ENCODE measurements around the gene ATP9B. TPM values are rescaled to one million over a fixed set of nuclear protein-coding genes. Genes with fewer than 3 reads are reported as not detected.

Gene ATP9B
- total and polyA plus RNA-seq, 3 donors from 2014 or later: 32.4 to 113 (median 78.2) TPM

DNA sequence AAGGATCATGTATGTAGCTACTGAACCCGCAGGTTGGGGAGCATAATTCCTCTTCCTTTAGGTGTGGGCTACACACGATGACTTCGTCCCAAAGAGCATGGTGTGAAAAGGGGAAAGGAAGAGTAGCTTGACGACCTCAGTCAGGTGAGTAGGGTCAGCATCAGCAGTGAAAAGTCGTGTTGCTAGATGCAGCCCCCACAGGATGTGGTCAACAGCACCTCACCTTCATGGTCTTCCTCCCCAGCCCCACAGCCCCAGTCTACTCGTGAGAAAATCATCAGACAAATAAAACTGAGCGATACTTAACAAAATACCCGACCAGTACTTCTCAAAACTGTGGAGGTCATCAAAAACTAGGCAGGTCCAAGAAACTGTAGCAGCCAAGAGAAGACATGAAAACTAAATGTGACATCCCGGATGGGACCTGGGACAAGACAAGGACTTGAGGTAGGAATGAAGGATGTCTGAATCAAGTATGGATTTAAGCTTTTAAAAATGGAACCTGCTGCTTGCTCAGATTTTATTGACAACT lies 249.0 kb downstream of the ATP9B start:
- intact Hi-C loops (cut with DNase I; ENCODE audit: low total_unique reads): no loop called here
- H3K9me3 ChIP-seq: no peaks in the 10 kb centered on the region
- TF ChIP-seq, protein P1, sequence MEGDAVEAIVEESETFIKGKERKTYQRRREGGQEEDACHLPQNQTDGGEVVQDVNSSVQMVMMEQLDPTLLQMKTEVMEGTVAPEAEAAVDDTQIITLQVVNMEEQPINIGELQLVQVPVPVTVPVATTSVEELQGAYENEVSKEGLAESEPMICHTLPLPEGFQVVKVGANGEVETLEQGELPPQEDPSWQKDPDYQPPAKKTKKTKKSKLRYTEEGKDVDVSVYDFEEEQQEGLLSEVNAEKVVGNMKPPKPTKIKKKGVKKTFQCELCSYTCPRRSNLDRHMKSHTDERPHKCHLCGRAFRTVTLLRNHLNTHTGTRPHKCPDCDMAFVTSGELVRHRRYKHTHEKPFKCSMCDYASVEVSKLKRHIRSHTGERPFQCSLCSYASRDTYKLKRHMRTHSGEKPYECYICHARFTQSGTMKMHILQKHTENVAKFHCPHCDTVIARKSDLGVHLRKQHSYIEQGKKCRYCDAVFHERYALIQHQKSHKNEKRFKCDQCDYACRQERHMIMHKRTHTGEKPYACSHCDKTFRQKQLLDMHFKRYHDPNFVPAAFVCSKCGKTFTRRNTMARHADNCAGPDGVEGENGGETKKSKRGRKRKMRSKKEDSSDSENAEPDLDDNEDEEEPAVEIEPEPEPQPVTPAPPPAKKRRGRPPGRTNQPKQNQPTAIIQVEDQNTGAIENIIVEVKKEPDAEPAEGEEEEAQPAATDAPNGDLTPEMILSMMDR (IDR thresholded peaks at IDR 0.05): no peak
- no peak for TF ChIP-seq POLR2A (IDR thresholded peaks at IDR 0.05)
- DNase-seq: no peak
- H3K27me3 ChIP-seq: no peaks in the 10 kb centered on the region
- H3K27ac ChIP-seq: no peak overlapping the region
- WGBS, 2 donors: 80 to 90% methylated on average over 9 of the region's 9 CpGs
- no peaks in the 10 kb centered on the region for H3K4me1 ChIP-seq
- no peaks in the 10 kb centered on the region for H3K36me3 ChIP-seq (ENCODE audit: low read depth, missing control alignments)
- no peak overlapping the region for H3K4me3 ChIP-seq

DNA sequence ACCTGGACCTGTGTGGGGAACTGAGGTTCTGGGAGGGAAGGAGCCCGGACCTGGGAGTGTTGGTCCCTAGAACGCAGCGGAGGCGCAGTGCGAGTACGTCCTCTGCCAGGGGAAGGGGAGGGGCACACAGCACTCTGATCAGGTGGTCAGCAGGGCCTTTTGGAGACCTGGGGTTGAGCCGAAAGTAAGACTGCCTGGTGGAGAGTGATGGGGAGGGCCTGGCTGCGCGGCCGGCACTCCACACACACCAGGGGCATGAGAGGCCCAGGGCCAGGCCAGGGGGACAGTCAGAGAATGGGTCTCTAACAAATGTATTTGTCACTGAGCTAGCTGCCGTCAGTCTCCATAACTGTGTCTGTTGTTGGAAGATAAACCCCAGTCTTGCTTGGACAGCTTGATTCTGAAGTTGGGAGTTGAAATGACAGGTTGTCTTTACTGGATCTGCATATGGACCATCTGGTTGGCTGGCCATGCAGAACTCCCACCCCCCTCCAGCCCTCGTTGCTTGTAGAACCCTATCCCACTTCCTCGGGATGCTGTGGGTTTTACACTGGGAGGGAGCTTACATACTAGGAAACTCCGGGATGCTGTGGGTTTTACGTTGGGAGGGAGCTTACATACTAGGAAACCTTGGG lies 251.1 kb downstream of the ATP9B start:
- H3K27me3 ChIP-seq: no peaks in the 10 kb centered on the region
- no peaks in the 10 kb centered on the region for H3K9me3 ChIP-seq
- intact Hi-C loops (cut with DNase I; ENCODE audit: low total_unique reads): no loop called here
- 79 to 91% methylated on average over 15 of the region's 15 CpGs for WGBS, 2 donors
- DNase-seq: no peak
- no peaks in the 10 kb centered on the region for H3K36me3 ChIP-seq (ENCODE audit: low read depth, missing control alignments)
- H3K4me3 ChIP-seq: no peak overlapping the region
- TF ChIP-seq, protein P1 (IDR thresholded peaks at IDR 0.05): no peak
- no peak for TF ChIP-seq POLR2A (IDR thresholded peaks at IDR 0.05)
- no peaks in the 10 kb centered on the region for H3K4me1 ChIP-seq
- H3K27ac ChIP-seq: no peak overlapping the region

DNA sequence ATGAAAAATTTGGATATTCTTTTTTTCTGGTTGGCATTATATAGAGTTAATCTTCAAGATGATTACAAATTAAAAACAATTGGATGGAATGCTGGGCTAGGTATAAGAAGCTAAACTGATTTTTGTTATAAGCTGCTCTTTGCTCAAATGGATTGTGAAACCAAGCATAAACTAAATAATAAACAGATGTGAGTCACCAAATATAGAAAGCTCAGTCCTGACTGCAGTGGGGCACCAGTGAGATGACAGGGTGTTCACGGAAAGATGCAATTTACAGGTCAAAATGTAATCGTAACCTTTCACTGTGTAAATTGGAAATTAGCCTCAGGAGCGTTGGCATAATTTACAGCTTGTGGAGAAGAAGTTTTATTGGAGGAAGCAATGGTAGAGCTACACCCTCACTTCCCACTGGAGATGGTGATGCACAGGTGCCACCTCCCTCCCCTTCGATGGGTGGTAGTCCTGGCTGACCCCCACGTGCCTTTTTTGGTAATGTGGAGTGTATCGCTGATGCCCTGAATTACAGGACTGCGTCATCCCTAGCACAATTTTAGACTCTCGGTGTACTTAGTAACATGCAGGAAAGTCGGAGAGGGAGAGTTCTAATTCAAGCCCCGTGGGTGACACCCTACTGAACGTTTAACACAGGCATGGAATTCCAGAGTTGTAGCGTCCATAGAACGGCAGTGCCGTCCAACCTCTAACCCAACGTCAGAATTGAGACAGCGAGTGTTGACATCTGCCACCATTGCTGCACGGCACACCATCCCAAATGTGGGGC lies 252.6 kb downstream of the ATP9B start:
- Histone ChIP-seq H3K4me3 (no peak overlapping the region), H3K9me3 (no peaks in the 10 kb centered on the region), H3K27me3 (no peaks in the 10 kb centered on the region), H3K27ac (no peak overlapping the region), H3K4me1 (no peaks in the 10 kb centered on the region), H3K36me3 (ENCODE audit: low read depth, missing control alignments) (no peaks in the 10 kb centered on the region)
- WGBS, 2 donors: 84 to 95% methylated on average over 17 of the region's 17 CpGs
- no peak for TF ChIP-seq POLR2A (IDR thresholded peaks at IDR 0.05)
- TF ChIP-seq, protein P1 (IDR thresholded peaks at IDR 0.05): no peak
- DNase-seq: no peak
- intact Hi-C loops (cut with DNase I; ENCODE audit: low total_unique reads): no loop called here

DNA sequence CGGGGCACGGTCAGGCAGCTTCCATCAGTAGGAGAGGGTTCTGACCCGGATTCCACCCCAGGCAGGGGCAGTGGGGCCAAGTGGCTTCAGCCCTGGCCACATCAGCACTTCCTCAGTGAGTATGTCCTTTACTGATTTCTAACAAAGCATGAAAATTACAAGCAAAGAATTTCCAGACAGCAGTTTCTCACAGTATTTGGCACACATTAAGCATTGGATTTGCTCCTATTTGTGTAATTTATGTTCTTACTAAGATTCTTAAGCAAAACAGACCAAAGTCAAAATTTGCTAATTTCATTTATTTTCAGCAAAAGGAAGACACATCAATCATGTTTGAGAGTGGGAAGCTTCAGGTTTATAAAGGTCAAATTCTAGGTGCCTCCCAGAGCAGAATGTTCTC lies 253.2 kb downstream of the ATP9B start:
- TF ChIP-seq POLR2A (IDR thresholded peaks at IDR 0.05): no peak
- WGBS, 2 donors: 88 to 92% methylated on average over 3 of the region's 3 CpGs
- no peaks in the 10 kb centered on the region for H3K36me3 ChIP-seq (ENCODE audit: low read depth, missing control alignments)
- no peak overlapping the region for H3K4me3 ChIP-seq
- no peak overlapping the region for H3K27ac ChIP-seq
- intact Hi-C loops (cut with DNase I; ENCODE audit: low total_unique reads): no loop called here
- DNase-seq: no peak
- no peaks in the 10 kb centered on the region for H3K9me3 ChIP-seq
- H3K4me1 ChIP-seq: no peaks in the 10 kb centered on the region
- no peaks in the 10 kb centered on the region for H3K27me3 ChIP-seq

DNA sequence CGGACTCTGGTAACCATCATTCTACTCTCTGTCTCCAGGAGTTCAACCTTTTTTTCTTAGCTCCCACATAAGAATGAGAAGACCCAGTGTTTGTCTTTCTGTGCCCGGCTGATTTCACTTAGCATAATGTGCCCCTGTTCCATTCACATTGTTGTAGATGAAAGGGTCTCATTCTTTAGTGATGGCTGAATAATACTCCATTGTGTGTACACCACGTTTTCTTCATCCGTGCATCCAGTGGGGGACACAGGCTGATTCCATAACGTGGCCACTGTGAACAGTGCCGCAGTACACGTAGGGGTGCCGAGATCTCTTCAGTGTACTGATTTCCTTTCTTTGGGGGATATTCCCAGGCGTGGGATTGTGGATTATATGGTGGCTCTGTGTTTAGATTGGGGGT lies 254.3 kb downstream of the ATP9B start:
- H3K9me3 ChIP-seq: no peaks in the 10 kb centered on the region
- H3K27me3 ChIP-seq: no peaks in the 10 kb centered on the region
- H3K27ac ChIP-seq: no peak overlapping the region
- no peaks in the 10 kb centered on the region for H3K36me3 ChIP-seq (ENCODE audit: low read depth, missing control alignments)
- no peaks in the 10 kb centered on the region for H3K4me1 ChIP-seq
- no peak overlapping the region for H3K4me3 ChIP-seq
- TF ChIP-seq POLR2A (IDR thresholded peaks at IDR 0.05): no peak
- TF ChIP-seq, protein P1 (IDR thresholded peaks at IDR 0.05): no peak
- 94 to 97% methylated on average over 9 of the region's 9 CpGs for WGBS, 2 donors
- DNase-seq: no peak
- intact Hi-C loops (cut with DNase I; ENCODE audit: low total_unique reads): no loop called here
